Hepatocyte (in vitro differentiated cells): ENCODE results near the gene UBE2U. TPM values are rescaled to one million over a fixed set of nuclear protein-coding genes. Genes with fewer than 3 reads are reported as not detected.

ENCODE experiments used
- DNase-seq: peaks from one replicate; pipeline ENCODE4 v3.0.0-alpha.2; 2016; ENCODE audit warnings: low spot score
- H2AFZ ChIP-seq: fragments of 200-600 bp; sonication (generic); 2 replicates; pipeline ENCODE4 v1.6.0; 2016; ENCODE audit warnings: antibody characterized with exemption, mild to moderate bottlenecking
- H3K27ac ChIP-seq: fragments of 200-600 bp; sonication (generic); 2 replicates; pipeline ENCODE4 v1.5.1; 2016; ENCODE audit warnings: mild to moderate bottlenecking
- H3K27me3 ChIP-seq: fragments of 200-600 bp; sonication (generic); 2 replicates; pipeline ENCODE4 v1.6.1; 2016
- H3K36me3 ChIP-seq: fragments of 200-600 bp; sonication (generic); replicated peaks from 2 replicates; pipeline ENCODE4 v1.5.1; 2016; ENCODE audit warnings: low read depth; ENCODE audit not compliant: insufficient read depth
- H3K4me1 ChIP-seq: fragments of 200-600 bp; sonication (generic); 2 replicates; pipeline ENCODE4 v1.5.1; 2016; ENCODE audit warnings: mild to moderate bottlenecking, moderate library complexity; ENCODE audit not compliant: insufficient read depth
- H3K4me2 ChIP-seq: fragments of 200-600 bp; sonication (generic); 2 replicates; pipeline ENCODE4 v1.6.0; 2016
- H3K4me3 ChIP-seq: fragments of 200-600 bp; sonication (generic); 2 replicates; pipeline ENCODE4 v1.5.1; 2016; ENCODE audit warnings: mild to moderate bottlenecking
- H3K79me2 ChIP-seq: fragments of 200-600 bp; sonication (generic); 2 replicates; pipeline ENCODE4 v1.6.0; 2017; ENCODE audit warnings: mild to moderate bottlenecking
- H3K9me2 ChIP-seq: fragments of 200-600 bp; sonication (generic); replicated peaks from 2 replicates; pipeline ENCODE4 v1.6.0; 2017; ENCODE audit warnings: mild to moderate bottlenecking; ENCODE audit not compliant: insufficient read depth
- H3K9me3 ChIP-seq: fragments of 200-600 bp; sonication (generic); 2 replicates; pipeline ENCODE4 v1.5.1; 2016; ENCODE audit warnings: low read depth, mild to moderate bottlenecking
- H4K20me1 ChIP-seq: fragments of 200-600 bp; sonication (generic); 2 replicates; pipeline ENCODE4 v1.6.0; 2016; ENCODE audit warnings: mild to moderate bottlenecking; ENCODE audit not compliant: insufficient read depth, poor library complexity, severe bottlenecking
- CTCF ChIP-seq: fragments of 200-600 bp; sonication (generic); IDR thresholded peaks from 2 replicates; pipeline ENCODE4 v1.5.1; 2016; ENCODE audit warnings: antibody characterized with exemption, mild to moderate bottlenecking; ENCODE audit not compliant: poor library complexity
- EZH2 ChIP-seq: fragments of 200-600 bp; sonication (generic); IDR thresholded peaks from 2 replicates; pipeline ENCODE4 v1.6.1; 2016; ENCODE audit warnings: antibody characterized with exemption, mild to moderate bottlenecking, borderline replicate concordance
- EZH2phosphoT487 ChIP-seq: fragments of 200-600 bp; sonication (generic); IDR thresholded peaks from one replicate; pipeline ENCODE4 v1.6.1; 2018; ENCODE audit warnings: antibody characterized with exemption, mild to moderate bottlenecking, low read depth, moderate library complexity; ENCODE audit not compliant: unreplicated experiment, severe bottlenecking
- WGBS: methylation state at CpG from one replicate; pipeline ENCODE4 v1.1.6; 2016; ENCODE audit warnings: low lambda C conversion rate; ENCODE audit errors: missing lambda C conversion rate; 5-methylcytosine and 5-hydroxymethylcytosine counted together
- polyA plus RNA-seq: library from polyadenylated mRNA; unstranded; fragments of >200 nt; fragmentation: Nextera tagmentation; extraction: Ambion mirVana; gene quantifications from 2 replicates; pipeline ENCODE4 v1.2.1, GENCODE V29; 2016
- total RNA-seq: library from RNA; depleted of rRNA; stranded (reverse); fragments of >200 nt; gene quantifications from 2 replicates; pipeline ENCODE4 v1.2.3, GENCODE V29; 2014

The UBE2U gene
- total and polyA plus RNA-seq, 2 experiments from 2014 or later: not detected

- H4K20me1 ChIP-seq: no peaks in the 10 kb centered on the region
- H3K9me3 ChIP-seq: no peaks in the 10 kb centered on the region
- no peaks in the 10 kb centered on the region for H3K9me2 ChIP-seq
- no peaks in the 10 kb centered on the region for H3K79me2 ChIP-seq
- no peak overlapping the region for H3K27ac ChIP-seq
- H3K36me3 ChIP-seq: no peaks in the 10 kb centered on the region
- TF ChIP-seq EZH2: no peak
- TF ChIP-seq CTCF: no peak
- TF ChIP-seq EZH2phosphoT487: no peak
- no peak overlapping the region for H2AFZ ChIP-seq
- no peak for DNase-seq
- no peak overlapping the region for H3K4me2 ChIP-seq
- peaks cover 12% of the 10 kb centered on the region for H3K4me1 ChIP-seq
- H3K4me3 ChIP-seq: no peak overlapping the region
- 89% methylated on average over 2 of the region's 2 CpGs for WGBS
- H3K27me3 ChIP-seq: no peaks in the 10 kb centered on the region
Measured at GRCh38 chr1:64167176-64167575, 36.2 kb upstream of the UBE2U start.

GRCh38 chr1:64171246-64171645 is 32.2 kb upstream of the UBE2U start:
- 100% methylated on average over 1 of the region's 1 CpG for WGBS
- H3K27ac ChIP-seq: peak overlapping the region; percentile 55
- no peak for TF ChIP-seq EZH2
- TF ChIP-seq CTCF: no peak
- TF ChIP-seq EZH2phosphoT487: no peak

GRCh38 chr1:64171797-64172281 is 31.6 kb upstream of the UBE2U start:
- Histone ChIP-seq H2AFZ (no peak overlapping the region), H3K79me2 (no peaks in the 10 kb centered on the region), H3K27ac (peak overlapping the region; percentile 55), H3K9me2 (no peaks in the 10 kb centered on the region), H3K4me2 (peak overlapping the region; percentile 52), H3K4me1 (peaks cover 30% of the 10 kb centered on the region), H3K9me3 (no peaks in the 10 kb centered on the region), H3K27me3 (no peaks in the 10 kb centered on the region), H3K4me3 (no peak overlapping the region), H3K36me3 (no peaks in the 10 kb centered on the region), H4K20me1 (no peaks in the 10 kb centered on the region)
- no peak for TF ChIP-seq CTCF
- no peak for TF ChIP-seq EZH2phosphoT487
- no peak for TF ChIP-seq EZH2
- peak; percentile 45 for DNase-seq
- WGBS: 13% methylated on average over 3 of the region's 3 CpGs

More at GRCh38 chr1:64171246-64171645, 32.2 kb upstream of the UBE2U start:
- no peak overlapping the region for H3K4me3 ChIP-seq
- no peaks in the 10 kb centered on the region for H3K27me3 ChIP-seq
- H3K4me2 ChIP-seq: peak overlapping the region; percentile 52
- DNase-seq: no peak
- H3K9me2 ChIP-seq: no peaks in the 10 kb centered on the region
- H2AFZ ChIP-seq: no peak overlapping the region
- H3K36me3 ChIP-seq: no peaks in the 10 kb centered on the region
- no peaks in the 10 kb centered on the region for H3K9me3 ChIP-seq
- H4K20me1 ChIP-seq: no peaks in the 10 kb centered on the region
- peaks cover 30% of the 10 kb centered on the region for H3K4me1 ChIP-seq
- no peaks in the 10 kb centered on the region for H3K79me2 ChIP-seq
